Astrocyte (in vitro differentiated cells and primary cell): ENCODE data around the gene HBA1. TPM values are rescaled to one million over a fixed set of nuclear protein-coding genes. Genes with fewer than 3 reads are reported as not detected.
"Not testable (repeated sequence)": the region's sequence is repeated elsewhere in the genome, so short reads cannot be mapped to it uniquely, and the experiment has no call there.

Source experiments
- DNase-seq: peaks from one replicate; pipeline ENCODE4 v3.0.0-alpha.2; 2010; ENCODE audit warnings: low read depth
- FAIRE-seq: peaks from 2 replicates; lab custom pipeline; 2011; peaks lifted over from hg19 to GRCh38; lab: Jason Lieb, UNC
- H2AFZ ChIP-seq: 2 replicates; pipeline ENCODE4 v1.6.0; 2012; ENCODE audit warnings: low read depth, low read length, inconsistent platforms
- H3K27ac ChIP-seq: 2 replicates; pipeline ENCODE4 v1.5.1; 2011; ENCODE audit warnings: low read depth, low read length, inconsistent platforms
- H3K27me3 ChIP-seq: 2 replicates; pipeline ENCODE4 v1.6.0; 2011; ENCODE audit warnings: low read length, inconsistent platforms; ENCODE audit not compliant: insufficient read depth
- H3K36me3 ChIP-seq: 2 replicates; pipeline ENCODE4 v1.5.1; 2011; ENCODE audit warnings: low read length, inconsistent platforms; ENCODE audit not compliant: insufficient read depth
- H3K4me1 ChIP-seq: 2 replicates; pipeline ENCODE4 v1.5.1; 2011; ENCODE audit warnings: low read length, inconsistent platforms; ENCODE audit not compliant: insufficient read depth
- H3K4me2 ChIP-seq: 2 replicates; pipeline ENCODE4 v1.6.0; 2012; ENCODE audit warnings: low read length, inconsistent platforms
- H3K4me3 ChIP-seq: 2 replicates; pipeline ENCODE4 v1.5.1; 2011; ENCODE audit warnings: low read depth, mild to moderate bottlenecking, low read length, inconsistent platforms; ENCODE audit not compliant: insufficient read depth
- H3K79me2 ChIP-seq: 2 replicates; pipeline ENCODE4 v1.6.0; 2012; ENCODE audit warnings: mild to moderate bottlenecking, low read length, inconsistent platforms; ENCODE audit not compliant: insufficient read depth
- H3K9ac ChIP-seq: 2 replicates; pipeline ENCODE4 v1.6.0; 2012; ENCODE audit warnings: mild to moderate bottlenecking, low read length, inconsistent platforms
- H3K9me3 ChIP-seq: 2 replicates; pipeline ENCODE4 v1.5.1; 2012; ENCODE audit warnings: low read depth, mild to moderate bottlenecking, low read length, inconsistent platforms; ENCODE audit not compliant: insufficient read depth
- H4K20me1 ChIP-seq: 2 replicates; pipeline ENCODE4 v1.6.0; 2012; ENCODE audit warnings: low read length, inconsistent platforms; ENCODE audit not compliant: insufficient read depth
- H3K27ac Mint-ChIP-seq: one replicate; pipeline ENCODE4 v1.8.0; 2021; ENCODE audit warnings: mild to moderate bottlenecking, mixed read lengths; ENCODE audit not compliant: unreplicated experiment
- H3K27me3 Mint-ChIP-seq: one replicate; pipeline ENCODE4 v1.8.0; 2021; ENCODE audit warnings: low read depth, mixed read lengths; ENCODE audit not compliant: unreplicated experiment
- H3K36me3 Mint-ChIP-seq: one replicate; pipeline ENCODE4 v1.8.0; 2021; ENCODE audit warnings: low read depth, mixed read lengths; ENCODE audit not compliant: unreplicated experiment
- H3K4me1 Mint-ChIP-seq: one replicate; pipeline ENCODE4 v1.8.0; 2021; ENCODE audit warnings: low read depth, mixed read lengths; ENCODE audit not compliant: unreplicated experiment
- H3K4me3 Mint-ChIP-seq: one replicate; pipeline ENCODE4 v1.8.0; 2021; ENCODE audit warnings: mild to moderate bottlenecking, moderate library complexity, mixed read lengths; ENCODE audit not compliant: unreplicated experiment
- H3K9me3 Mint-ChIP-seq: one replicate; pipeline ENCODE4 v1.8.0; 2021; ENCODE audit warnings: mild to moderate bottlenecking, mixed read lengths; ENCODE audit not compliant: unreplicated experiment
- CTCF ChIP-seq: IDR thresholded peaks from 2 replicates; pipeline ENCODE4 v1.5.1; 2011; ENCODE audit warnings: low read depth, mild to moderate bottlenecking, inconsistent platforms, low read length, moderate library complexity; ENCODE audit not compliant: insufficient read depth
- EZH2 ChIP-seq: IDR thresholded peaks from 2 replicates; pipeline ENCODE4 v1.6.1; 2012; ENCODE audit warnings: mild to moderate bottlenecking, low read length, inconsistent platforms; ENCODE audit not compliant: insufficient read depth
- total RNA-seq: library from RNA; stranded (reverse); gene quantifications from 2 replicates; pipeline ENCODE4 v1.2.1, GENCODE V29; 2021

Gene HBA1
- total RNA-seq, 1 donor from 2014 or later, result not detected

- Histone ChIP-seq H2AFZ (no peak overlapping the region), H3K4me1 (peaks cover 6% of the 10 kb centered on the region), H3K27ac (no peak overlapping the region), H3K79me2 (no peaks in the 10 kb centered on the region), H3K4me3 (no peak overlapping the region), H4K20me1 (no peaks in the 10 kb centered on the region), H3K27me3 (peaks cover 21% of the 10 kb centered on the region), H3K4me2 (no peak overlapping the region), H3K9me3 (no peaks in the 10 kb centered on the region), H3K36me3 (no peaks in the 10 kb centered on the region), H3K9ac (no peak overlapping the region)
- no peak overlapping the region for H3K4me3 Mint-ChIP-seq
- peaks cover 50% of the 10 kb centered on the region for H3K27me3 Mint-ChIP-seq
- peaks cover 9% of the 10 kb centered on the region for H3K9me3 Mint-ChIP-seq
- H3K27ac Mint-ChIP-seq, result no peak overlapping the region
- H3K36me3 Mint-ChIP-seq, result peaks cover 3% of the 10 kb centered on the region
- no peak for FAIRE-seq
- TF ChIP-seq CTCF (no peak), EZH2 (no peak)
- H3K4me1 Mint-ChIP-seq, result peaks cover 3% of the 10 kb centered on the region
- DNase-seq, result no peak
Measured at GRCh38 chr16:159136-159849, 17.2 kb upstream of the HBA1 start.

GRCh38 chr16:160242-160641 is 16.2 kb upstream of the HBA1 start:
- H3K27ac ChIP-seq, H3K4me3 ChIP-seq, FAIRE-seq, H3K4me3 Mint-ChIP-seq, H3K4me1 Mint-ChIP-seq, H3K9me3 Mint-ChIP-seq, H3K9me3 ChIP-seq, H3K4me1 ChIP-seq, H3K79me2 ChIP-seq, H2AFZ ChIP-seq, H4K20me1 ChIP-seq, DNase-seq, H3K36me3 ChIP-seq, H3K9ac ChIP-seq, H3K27ac Mint-ChIP-seq, H3K4me2 ChIP-seq, H3K36me3 Mint-ChIP-seq: not testable (repeated sequence)
- H3K27me3 Mint-ChIP-seq, result peaks cover 46% of the 10 kb centered on the region
- peaks cover 19% of the 10 kb centered on the region for H3K27me3 ChIP-seq

GRCh38 chr16:160691-161190 is 15.7 kb upstream of the HBA1 start:
- Histone ChIP-seq H3K4me3 (no peak overlapping the region), H3K4me1 (peaks cover 6% of the 10 kb centered on the region), H3K9ac (no peak overlapping the region), H2AFZ (no peak overlapping the region), H3K9me3 (no peaks in the 10 kb centered on the region), H3K27me3 (peaks cover 21% of the 10 kb centered on the region), H3K79me2 (no peaks in the 10 kb centered on the region), H3K36me3 (no peaks in the 10 kb centered on the region), H4K20me1 (no peaks in the 10 kb centered on the region), H3K4me2 (no peak overlapping the region), H3K27ac (no peak overlapping the region)
- Mint-ChIP-seq H3K4me3 (no peak overlapping the region), H3K9me3 (peaks cover 7% of the 10 kb centered on the region), H3K36me3 (no peaks in the 10 kb centered on the region), H3K4me1 (no peaks in the 10 kb centered on the region), H3K27me3 (peaks cover 42% of the 10 kb centered on the region), H3K27ac (no peak overlapping the region)
- no peak for TF ChIP-seq CTCF
- TF ChIP-seq EZH2, result no peak
- DNase-seq (no peak), FAIRE-seq (no peak)
